ENCODE data around the gene PAK5. TPM values are rescaled to one million over a fixed set of nuclear protein-coding genes. Genes with fewer than 3 reads are reported as not detected.

PAK5 gene
- total and polyA plus RNA-seq, 2 of the 13 experiments (the other 11 are each of a cell fraction or from before 2014, with no cell fraction given) = not detected

GRCh38 chr20:9838378-9839295, at the start of gene PAK5 (continued):
- TF ChIP-seq TFAP4 (IDR thresholded peaks at IDR 0.05; ENCODE audit: borderline replicate concordance, low read depth) (no peak), ZNF558 (CRISPR knock-in tag; IDR thresholded peaks at IDR 0.05; ENCODE audit: borderline replicate concordance) (no peak), ZNF296 (CRISPR knock-in tag; conservative IDR thresholded peaks at IDR 0.05) (no peak), MAFF (IDR thresholded peaks at IDR 0.05; ENCODE audit: low read depth, low read length) (no peak), NKX3-1 (CRISPR knock-in tag; IDR thresholded peaks at IDR 0.05) (no peak)
- TF ChIP-seq, protein P1, sequence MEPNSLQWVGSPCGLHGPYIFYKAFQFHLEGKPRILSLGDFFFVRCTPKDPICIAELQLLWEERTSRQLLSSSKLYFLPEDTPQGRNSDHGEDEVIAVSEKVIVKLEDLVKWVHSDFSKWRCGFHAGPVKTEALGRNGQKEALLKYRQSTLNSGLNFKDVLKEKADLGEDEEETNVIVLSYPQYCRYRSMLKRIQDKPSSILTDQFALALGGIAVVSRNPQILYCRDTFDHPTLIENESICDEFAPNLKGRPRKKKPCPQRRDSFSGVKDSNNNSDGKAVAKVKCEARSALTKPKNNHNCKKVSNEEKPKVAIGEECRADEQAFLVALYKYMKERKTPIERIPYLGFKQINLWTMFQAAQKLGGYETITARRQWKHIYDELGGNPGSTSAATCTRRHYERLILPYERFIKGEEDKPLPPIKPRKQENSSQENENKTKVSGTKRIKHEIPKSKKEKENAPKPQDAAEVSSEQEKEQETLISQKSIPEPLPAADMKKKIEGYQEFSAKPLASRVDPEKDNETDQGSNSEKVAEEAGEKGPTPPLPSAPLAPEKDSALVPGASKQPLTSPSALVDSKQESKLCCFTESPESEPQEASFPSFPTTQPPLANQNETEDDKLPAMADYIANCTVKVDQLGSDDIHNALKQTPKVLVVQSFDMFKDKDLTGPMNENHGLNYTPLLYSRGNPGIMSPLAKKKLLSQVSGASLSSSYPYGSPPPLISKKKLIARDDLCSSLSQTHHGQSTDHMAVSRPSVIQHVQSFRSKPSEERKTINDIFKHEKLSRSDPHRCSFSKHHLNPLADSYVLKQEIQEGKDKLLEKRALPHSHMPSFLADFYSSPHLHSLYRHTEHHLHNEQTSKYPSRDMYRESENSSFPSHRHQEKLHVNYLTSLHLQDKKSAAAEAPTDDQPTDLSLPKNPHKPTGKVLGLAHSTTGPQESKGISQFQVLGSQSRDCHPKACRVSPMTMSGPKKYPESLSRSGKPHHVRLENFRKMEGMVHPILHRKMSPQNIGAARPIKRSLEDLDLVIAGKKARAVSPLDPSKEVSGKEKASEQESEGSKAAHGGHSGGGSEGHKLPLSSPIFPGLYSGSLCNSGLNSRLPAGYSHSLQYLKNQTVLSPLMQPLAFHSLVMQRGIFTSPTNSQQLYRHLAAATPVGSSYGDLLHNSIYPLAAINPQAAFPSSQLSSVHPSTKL (CRISPR knock-in tag; IDR thresholded peaks at IDR 0.05) = no peak
- TF ChIP-seq, protein P2, sequence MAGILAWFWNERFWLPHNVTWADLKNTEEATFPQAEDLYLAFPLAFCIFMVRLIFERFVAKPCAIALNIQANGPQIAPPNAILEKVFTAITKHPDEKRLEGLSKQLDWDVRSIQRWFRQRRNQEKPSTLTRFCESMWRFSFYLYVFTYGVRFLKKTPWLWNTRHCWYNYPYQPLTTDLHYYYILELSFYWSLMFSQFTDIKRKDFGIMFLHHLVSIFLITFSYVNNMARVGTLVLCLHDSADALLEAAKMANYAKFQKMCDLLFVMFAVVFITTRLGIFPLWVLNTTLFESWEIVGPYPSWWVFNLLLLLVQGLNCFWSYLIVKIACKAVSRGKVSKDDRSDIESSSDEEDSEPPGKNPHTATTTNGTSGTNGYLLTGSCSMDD (CRISPR knock-in tag; IDR thresholded peaks at IDR 0.05) = 0 out of 2 replicates have a peak, but pooled peaks have one; percentile 17
- TF ChIP-seq, protein P3, sequence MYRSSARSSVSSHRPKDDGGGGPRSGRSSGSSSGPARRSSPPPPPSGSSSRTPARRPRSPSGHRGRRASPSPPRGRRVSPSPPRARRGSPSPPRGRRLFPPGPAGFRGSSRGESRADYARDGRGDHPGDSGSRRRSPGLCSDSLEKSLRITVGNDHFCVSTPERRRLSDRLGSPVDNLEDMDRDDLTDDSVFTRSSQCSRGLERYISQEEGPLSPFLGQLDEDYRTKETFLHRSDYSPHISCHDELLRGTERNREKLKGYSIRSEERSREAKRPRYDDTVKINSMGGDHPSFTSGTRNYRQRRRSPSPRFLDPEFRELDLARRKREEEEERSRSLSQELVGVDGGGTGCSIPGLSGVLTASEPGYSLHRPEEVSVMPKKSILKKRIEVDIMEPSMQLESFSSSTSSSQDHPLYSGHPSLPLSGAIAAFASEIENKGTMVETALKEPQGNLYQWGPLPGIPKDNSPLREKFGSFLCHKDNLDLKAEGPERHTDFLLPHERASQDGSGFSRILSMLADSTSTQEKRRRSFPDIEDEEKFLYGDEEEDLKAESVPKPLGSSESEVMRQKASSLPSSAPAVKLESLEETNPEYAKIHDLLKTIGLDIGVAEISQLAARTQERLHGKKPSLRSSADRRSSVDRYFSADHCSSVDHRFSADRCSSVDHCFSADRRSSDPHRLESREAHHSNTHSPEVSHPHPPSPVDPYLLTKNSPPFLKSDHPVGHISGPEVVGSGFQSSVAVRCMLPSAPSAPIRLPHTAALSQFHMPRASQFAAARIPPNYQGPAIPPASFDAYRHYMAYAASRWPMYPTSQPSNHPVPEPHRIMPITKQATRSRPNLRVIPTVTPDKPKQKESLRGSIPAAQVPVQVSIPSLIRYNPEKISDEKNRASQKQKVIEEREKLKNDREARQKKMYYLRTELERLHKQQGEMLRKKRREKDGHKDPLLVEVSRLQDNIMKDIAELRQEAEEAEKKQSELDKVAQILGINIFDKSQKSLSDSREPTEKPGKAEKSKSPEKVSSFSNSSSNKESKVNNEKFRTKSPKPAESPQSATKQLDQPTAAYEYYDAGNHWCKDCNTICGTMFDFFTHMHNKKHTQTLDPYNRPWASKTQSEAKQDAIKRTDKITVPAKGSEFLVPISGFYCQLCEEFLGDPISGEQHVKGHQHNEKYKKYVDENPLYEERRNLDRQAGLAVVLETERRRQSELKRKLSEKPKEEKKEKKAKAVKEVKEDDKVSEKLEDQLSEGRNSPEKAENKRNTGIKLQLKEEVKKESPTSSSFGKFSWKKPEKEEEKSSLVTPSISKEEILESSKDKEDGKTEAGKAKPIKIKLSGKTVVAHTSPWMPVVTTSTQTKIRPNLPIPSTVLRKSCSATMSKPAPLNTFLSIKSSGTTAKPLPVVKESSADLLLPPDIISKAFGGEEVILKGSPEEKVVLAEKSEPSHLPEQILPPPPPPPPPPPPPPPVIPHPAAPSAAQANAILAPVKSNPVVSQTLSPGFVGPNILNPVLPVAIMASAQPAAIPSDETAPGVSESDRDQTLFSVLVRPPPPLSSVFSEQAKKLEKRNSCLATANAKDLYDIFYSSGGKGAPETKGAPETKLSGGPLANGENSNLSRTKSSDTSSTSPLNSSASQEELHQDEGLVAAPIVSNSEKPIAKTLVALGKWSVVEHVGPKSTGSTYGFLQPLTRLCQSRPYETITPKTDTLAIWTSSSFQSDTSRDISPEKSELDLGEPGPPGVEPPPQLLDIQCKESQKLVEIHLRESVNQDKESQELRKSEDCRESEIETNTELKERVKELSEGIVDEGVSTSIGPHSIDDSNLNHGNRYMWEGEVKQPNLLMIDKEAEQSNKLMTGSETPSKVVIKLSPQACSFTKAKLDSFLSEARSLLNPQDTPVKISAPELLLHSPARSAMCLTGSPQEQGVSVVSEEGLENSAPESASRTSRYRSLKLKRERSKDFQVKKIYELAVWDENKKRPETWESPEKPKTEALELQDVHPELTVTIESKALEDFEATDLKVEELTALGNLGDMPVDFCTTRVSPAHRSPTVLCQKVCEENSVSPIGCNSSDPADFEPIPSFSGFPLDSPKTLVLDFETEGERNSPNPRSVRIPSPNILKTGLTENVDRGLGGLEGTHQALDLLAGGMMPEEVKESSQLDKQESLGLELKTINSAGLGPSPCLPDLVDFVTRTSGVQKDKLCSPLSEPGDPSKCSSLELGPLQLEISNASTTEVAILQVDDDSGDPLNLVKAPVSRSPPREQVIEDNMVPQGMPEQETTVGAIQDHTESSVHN (CRISPR knock-in tag; IDR thresholded peaks at IDR 0.05) = no peak
- TF ChIP-seq, protein P4, sequence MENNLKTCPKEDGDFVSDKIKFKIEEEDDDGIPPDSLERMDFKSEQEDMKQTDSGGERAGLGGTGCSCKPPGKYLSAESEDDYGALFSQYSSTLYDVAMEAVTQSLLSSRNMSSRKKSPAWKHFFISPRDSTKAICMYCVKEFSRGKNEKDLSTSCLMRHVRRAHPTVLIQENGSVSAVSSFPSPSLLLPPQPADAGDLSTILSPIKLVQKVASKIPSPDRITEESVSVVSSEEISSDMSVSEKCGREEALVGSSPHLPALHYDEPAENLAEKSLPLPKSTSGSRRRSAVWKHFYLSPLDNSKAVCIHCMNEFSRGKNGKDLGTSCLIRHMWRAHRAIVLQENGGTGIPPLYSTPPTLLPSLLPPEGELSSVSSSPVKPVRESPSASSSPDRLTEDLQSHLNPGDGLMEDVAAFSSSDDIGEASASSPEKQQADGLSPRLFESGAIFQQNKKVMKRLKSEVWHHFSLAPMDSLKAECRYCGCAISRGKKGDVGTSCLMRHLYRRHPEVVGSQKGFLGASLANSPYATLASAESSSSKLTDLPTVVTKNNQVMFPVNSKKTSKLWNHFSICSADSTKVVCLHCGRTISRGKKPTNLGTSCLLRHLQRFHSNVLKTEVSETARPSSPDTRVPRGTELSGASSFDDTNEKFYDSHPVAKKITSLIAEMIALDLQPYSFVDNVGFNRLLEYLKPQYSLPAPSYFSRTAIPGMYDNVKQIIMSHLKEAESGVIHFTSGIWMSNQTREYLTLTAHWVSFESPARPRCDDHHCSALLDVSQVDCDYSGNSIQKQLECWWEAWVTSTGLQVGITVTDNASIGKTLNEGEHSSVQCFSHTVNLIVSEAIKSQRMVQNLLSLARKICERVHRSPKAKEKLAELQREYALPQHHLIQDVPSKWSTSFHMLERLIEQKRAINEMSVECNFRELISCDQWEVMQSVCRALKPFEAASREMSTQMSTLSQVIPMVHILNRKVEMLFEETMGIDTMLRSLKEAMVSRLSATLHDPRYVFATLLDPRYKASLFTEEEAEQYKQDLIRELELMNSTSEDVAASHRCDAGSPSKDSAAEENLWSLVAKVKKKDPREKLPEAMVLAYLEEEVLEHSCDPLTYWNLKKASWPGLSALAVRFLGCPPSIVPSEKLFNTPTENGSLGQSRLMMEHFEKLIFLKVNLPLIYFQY (CRISPR knock-in tag; IDR thresholded peaks at IDR 0.05; ENCODE audit: borderline replicate concordance) = no peak
